Measurements from ENCODE around the gene SLC41A2. TPM values are rescaled to one million over a fixed set of nuclear protein-coding genes. Genes with fewer than 3 reads are reported as not detected.
A peak's percentile ranks its signal among the peaks of the same experiment; 100 is the strongest.
"Not testable (repeated sequence)": the region's sequence is repeated elsewhere in the genome, so short reads cannot be mapped to it uniquely, and the experiment has no call there.

Gene SLC41A2
- polyA plus RNA-seq, 2 of the 4 experiments (the other 2 are of a cell fraction): 14.6 to 14.8 TPM

- FAIRE-seq (no peak), ATAC-seq (no peak), DNase-seq (ENCODE audit: low read depth in 1 of 2, low spot score in 1 of 2) (no peak)
- ChIA-PET POLR2A (no interaction called here), CTCF (interaction anchor here (1.0 to 1.7 kb wide), 2 partner anchors 11 to 609 kb away, joined by 4 to 5 read pairs; no protein-coding TSS in a partner anchor)
- 91% methylated on average over 4 of the region's 4 CpGs for WGBS (ENCODE audit: missing lambda C conversion rate)
- no peak overlapping the region for H3K4me3 ChIP-seq
- peaks cover 13% of the 10 kb centered on the region for H3K4me1 ChIP-seq
- no peak overlapping the region for H3K27ac ChIP-seq
- H3K4me2 ChIP-seq: no peak overlapping the region
- no peaks in the 10 kb centered on the region for H3K9me3 ChIP-seq
- TF ChIP-seq EHMT2 (IDR thresholded peaks at IDR 0.05; ENCODE audit: low read depth): no peak
These were observed 32.9 kb upstream of the SLC41A2 start for GRCh38 chr12:104990950-104991349.

- peak within 1 kb of the TSS; percentile 91 to 98 for H3K27ac ChIP-seq
- ChIA-PET CTCF (interaction anchor here (1.3 to 1.6 kb wide), 3 partner anchors 30 to 605 kb away, joined by 3 to 4 read pairs (median 3); no protein-coding TSS in a partner anchor), POLR2A (interaction anchor here (0.7 kb wide), 1 partner anchor 15 kb away, joined by 3 read pairs; no protein-coding TSS in a partner anchor)
- H3K9me3 ChIP-seq: no peaks in the 10 kb centered on the region
- H3K4me1 ChIP-seq: peaks cover 17% of the 10 kb centered on the region
- ATAC-seq (peak; percentile 100), FAIRE-seq (peak; percentile 18), DNase-seq (ENCODE audit: low read depth in 1 of 2, low spot score in 1 of 2) (peak; percentile 90 to 92)
- under 1% methylated on average over 41 of the region's 59 CpGs for WGBS (ENCODE audit: missing lambda C conversion rate)
- H3K4me2 ChIP-seq: peak within 1 kb of the TSS; percentile 79
- H3K4me3 ChIP-seq: peak within 1 kb of the TSS; percentile 99
- TF ChIP-seq HES2 (IDR thresholded peaks at IDR 0.05) (no peak), NPAS2 (CRISPR knock-in tag; IDR thresholded peaks at IDR 0.05; ENCODE audit: borderline replicate concordance) (no peak), TP53 (CRISPR knock-in tag; IDR thresholded peaks at IDR 0.05) (no peak), POLR2A (IDR thresholded peaks at IDR 0.05; ENCODE audit: low read length) (peak; percentile 98), MYC (IDR thresholded peaks at IDR 0.05; ENCODE audit: borderline replicate concordance, low read length) (peak; percentile 88), JUN (IDR thresholded peaks at IDR 0.05) (peak; percentile 35 to 80; a peak in 3 of 5 replicates), ATOH8 (CRISPR knock-in tag; IDR thresholded peaks at IDR 0.05; ENCODE audit: low read depth) (no peak), KDM5A (IDR thresholded peaks at IDR 0.05) (peak; percentile 71), NFE2L2 (conservative IDR thresholded peaks at IDR 0.05; ENCODE audit: low read length) (no peak), BCL3 (IDR thresholded peaks at IDR 0.05) (peak; percentile 95; the same call in 1 of the 3 replicates), PHF8 (IDR thresholded peaks at IDR 0.05; ENCODE audit: borderline replicate concordance, low read depth) (peak; percentile 86), MAX (IDR thresholded peaks at IDR 0.05) (peak; percentile 84), CTCF (IDR thresholded peaks at IDR 0.05) (no peak)
These were observed 28.2 kb upstream of the SLC41A2 start, which contains the start of gene NOPCHAP1 for GRCh38 chr12:104986022-104986941. Gene NOPCHAP1 (plus strand): TSS chr12:104986316. CDS start chr12:104986353, 37 bp downstream.

- WGBS (ENCODE audit: missing lambda C conversion rate): 48% methylated on average over 4 of the region's 4 CpGs
- FAIRE-seq: no peak
- Histone ChIP-seq H3K27ac (no peak overlapping the region; a peak in 1 of 6 replicates), H3K4me3 (no peak overlapping the region), H3K4me2 (peak overlapping the region; percentile 79), H3K9me3 (no peaks in the 10 kb centered on the region), H3K4me1 (peaks cover 17% of the 10 kb centered on the region)
- TF ChIP-seq ESRRA (IDR thresholded peaks at IDR 0.05; ENCODE audit: borderline replicate concordance, low read length) (no peak), PHF8 (IDR thresholded peaks at IDR 0.05; ENCODE audit: borderline replicate concordance, low read depth) (no peak), RAD21 (conservative IDR thresholded peaks at IDR 0.05 in 1 of 2, IDR thresholded peaks at IDR 0.05 in 1 of 2) (0 out of 5 replicates have a peak, but pooled peaks of 1 of the 2 experiments have one; percentile 9), CEBPB (IDR thresholded peaks at IDR 0.05) (no peak), POLR2AphosphoS2 (conservative IDR thresholded peaks at IDR 0.05; ENCODE audit: low read length) (no peak), NPAS2 (CRISPR knock-in tag; IDR thresholded peaks at IDR 0.05; ENCODE audit: borderline replicate concordance) (no peak), HEYL (CRISPR knock-in tag; IDR thresholded peaks at IDR 0.05) (no peak)
- DNase-seq (ENCODE audit: low read depth in 1 of 2, low spot score in 1 of 2): peak in 1 of 2 experiments; percentile 29
- peak in 1 of 2 experiments; percentile 19; a peak in 3 of 6 replicates for ATAC-seq
- ChIA-PET CTCF (interaction anchor here (0.7 to 1.6 kb wide), 3 partner anchors 14 to 604 kb away, joined by 3 read pairs; no protein-coding TSS in a partner anchor), POLR2A (no interaction called here)
These were observed 27.1 kb upstream of the SLC41A2 start for GRCh38 chr12:104985206-104985605.

GRCh38 chr12:104977688-104978087, 19.6 kb upstream of the SLC41A2 start:
- H3K9me3 ChIP-seq; FAIRE-seq; POLR2A ChIA-PET; H3K4me2 ChIP-seq; DNase-seq (ENCODE audit: low read depth in 1 of 2, low spot score in 1 of 2); H3K4me1 ChIP-seq; H3K4me3 ChIP-seq; H3K27ac ChIP-seq; ATAC-seq: not testable (repeated sequence)
- WGBS (ENCODE audit: missing lambda C conversion rate): 66% methylated on average over 13 of the region's 15 CpGs
- CTCF ChIA-PET: interaction anchor here (0.6 to 1.2 kb wide), 3 partner anchors 17 to 596 kb away, joined by 4 to 6 read pairs (median 5); no protein-coding TSS in a partner anchor
